Fibroblast of the aortic adventitia (primary cell): Measurements from ENCODE around the gene VWA7. TPM values are rescaled to one million over a fixed set of nuclear protein-coding genes. Genes with fewer than 3 reads are reported as not detected.
"Not testable (repeated sequence)": the region's sequence is repeated elsewhere in the genome, so short reads cannot be mapped to it uniquely, and the experiment has no call there.

Experiments used
- DNase-seq: peaks from one replicate; pipeline ENCODE4 v3.0.0-alpha.2; 2010; ENCODE audit warnings: low read depth
- H3K4me3 ChIP-seq: 2 replicates; pipeline ENCODE4 v1.5.1; 2011; ENCODE audit warnings: low read depth, mild to moderate bottlenecking, control low read depth, low read length, moderate library complexity
- total RNA-seq: library from RNA; depleted of rRNA; stranded (reverse); fragments of >200 nt; gene quantifications from 2 replicates; pipeline ENCODE4 v1.2.3, GENCODE V29; 2012; ENCODE audit warnings: low replicate concordance
- TF ChIP-seq, protein P1 (sequence below): IDR thresholded peaks from 2 replicates; pipeline ENCODE4 v1.5.1; 2011; ENCODE audit warnings: mild to moderate bottlenecking, low read length, control low read depth, inconsistent platforms; ENCODE audit not compliant: insufficient read depth

The VWA7 gene
- total RNA-seq, 1 donor = 0.36 TPM

DNA sequence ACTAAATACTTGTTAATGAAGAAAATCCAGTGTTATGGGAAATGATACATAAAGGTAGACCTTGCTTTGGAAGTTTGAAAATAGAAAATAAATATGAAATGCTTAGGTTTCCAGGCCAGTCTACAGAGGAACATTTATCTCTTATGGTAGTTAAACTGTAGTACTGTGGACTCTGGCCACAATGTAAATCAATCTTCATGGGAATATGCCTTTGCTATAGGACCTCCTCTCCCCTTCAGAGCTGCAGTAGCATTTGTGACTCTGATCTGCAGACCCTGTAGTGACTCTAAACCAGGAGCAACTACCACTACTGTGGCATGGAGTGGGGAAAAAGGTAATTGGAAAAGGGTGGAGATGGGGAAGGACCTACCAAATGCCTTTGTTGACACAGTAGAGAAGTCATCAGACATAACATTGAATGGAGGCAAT lies 42.8 kb upstream of the VWA7 start:
- no peak for DNase-seq
- H3K4me3 ChIP-seq = no peak overlapping the region
- TF ChIP-seq, protein P1, sequence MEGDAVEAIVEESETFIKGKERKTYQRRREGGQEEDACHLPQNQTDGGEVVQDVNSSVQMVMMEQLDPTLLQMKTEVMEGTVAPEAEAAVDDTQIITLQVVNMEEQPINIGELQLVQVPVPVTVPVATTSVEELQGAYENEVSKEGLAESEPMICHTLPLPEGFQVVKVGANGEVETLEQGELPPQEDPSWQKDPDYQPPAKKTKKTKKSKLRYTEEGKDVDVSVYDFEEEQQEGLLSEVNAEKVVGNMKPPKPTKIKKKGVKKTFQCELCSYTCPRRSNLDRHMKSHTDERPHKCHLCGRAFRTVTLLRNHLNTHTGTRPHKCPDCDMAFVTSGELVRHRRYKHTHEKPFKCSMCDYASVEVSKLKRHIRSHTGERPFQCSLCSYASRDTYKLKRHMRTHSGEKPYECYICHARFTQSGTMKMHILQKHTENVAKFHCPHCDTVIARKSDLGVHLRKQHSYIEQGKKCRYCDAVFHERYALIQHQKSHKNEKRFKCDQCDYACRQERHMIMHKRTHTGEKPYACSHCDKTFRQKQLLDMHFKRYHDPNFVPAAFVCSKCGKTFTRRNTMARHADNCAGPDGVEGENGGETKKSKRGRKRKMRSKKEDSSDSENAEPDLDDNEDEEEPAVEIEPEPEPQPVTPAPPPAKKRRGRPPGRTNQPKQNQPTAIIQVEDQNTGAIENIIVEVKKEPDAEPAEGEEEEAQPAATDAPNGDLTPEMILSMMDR = no peak

DNA sequence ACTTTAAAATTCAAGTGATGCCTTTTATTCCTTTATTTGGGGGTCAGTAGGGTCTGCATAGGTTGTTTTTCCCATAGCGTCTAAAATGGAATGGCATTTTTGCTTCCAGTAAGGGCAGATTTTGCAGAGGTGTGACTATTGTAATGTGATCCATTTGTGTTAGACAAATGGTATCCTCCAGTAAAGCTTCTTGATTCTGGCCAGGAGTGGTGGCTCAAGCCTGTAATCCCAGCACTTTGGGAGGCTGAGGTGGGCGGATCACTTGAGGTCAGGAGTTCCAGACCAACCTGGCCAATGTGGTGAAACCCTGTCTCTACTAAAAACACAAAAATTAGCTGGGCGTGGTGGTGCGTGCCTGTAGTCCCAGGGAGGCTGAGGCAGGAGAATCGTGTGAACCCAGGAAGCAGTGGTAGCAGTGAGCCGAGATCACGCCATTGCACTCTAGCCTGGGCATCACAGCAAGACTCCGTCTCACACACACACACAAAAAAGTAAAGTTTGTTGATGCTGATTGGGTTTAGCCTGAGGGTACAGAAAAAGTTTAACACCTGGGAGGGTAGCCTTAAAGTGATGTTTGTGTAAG lies 40.9 kb upstream of the VWA7 start:
- DNase-seq = not testable (repeated sequence)
- peak overlapping the region; percentile 61 for H3K4me3 ChIP-seq

DNA sequence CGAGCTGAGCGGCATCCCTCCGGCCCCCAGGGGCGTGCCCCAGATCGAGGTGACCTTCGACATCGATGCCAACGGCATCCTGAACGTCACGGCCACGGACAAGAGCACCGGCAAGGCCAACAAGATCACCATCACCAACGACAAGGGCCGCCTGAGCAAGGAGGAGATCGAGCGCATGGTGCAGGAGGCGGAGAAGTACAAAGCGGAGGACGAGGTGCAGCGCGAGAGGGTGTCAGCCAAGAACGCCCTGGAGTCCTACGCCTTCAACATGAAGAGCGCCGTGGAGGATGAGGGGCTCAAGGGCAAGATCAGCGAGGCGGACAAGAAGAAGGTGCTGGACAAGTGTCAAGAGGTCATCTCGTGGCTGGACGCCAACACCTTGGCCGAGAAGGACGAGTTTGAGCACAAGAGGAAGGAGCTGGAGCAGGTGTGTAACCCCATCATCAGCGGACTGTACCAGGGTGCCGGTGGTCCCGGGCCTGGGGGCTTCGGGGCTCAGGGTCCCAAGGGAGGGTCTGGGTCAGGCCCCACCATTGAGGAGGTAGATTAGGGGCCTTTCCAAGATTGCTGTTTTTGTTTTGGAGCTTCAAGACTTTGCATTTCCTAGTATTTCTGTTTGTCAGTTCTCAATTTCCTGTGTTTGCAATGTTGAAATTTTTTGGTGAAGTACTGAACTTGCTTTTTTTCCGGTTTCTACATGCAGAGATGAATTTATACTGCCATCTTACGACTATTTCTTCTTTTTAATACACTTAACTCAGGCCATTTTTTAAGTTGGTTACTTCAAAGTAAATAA lies 40.2 kb upstream of the VWA7 start:
- DNase-seq = not testable (repeated sequence)
- H3K4me3 ChIP-seq = peak overlapping the region; percentile 61

DNA sequence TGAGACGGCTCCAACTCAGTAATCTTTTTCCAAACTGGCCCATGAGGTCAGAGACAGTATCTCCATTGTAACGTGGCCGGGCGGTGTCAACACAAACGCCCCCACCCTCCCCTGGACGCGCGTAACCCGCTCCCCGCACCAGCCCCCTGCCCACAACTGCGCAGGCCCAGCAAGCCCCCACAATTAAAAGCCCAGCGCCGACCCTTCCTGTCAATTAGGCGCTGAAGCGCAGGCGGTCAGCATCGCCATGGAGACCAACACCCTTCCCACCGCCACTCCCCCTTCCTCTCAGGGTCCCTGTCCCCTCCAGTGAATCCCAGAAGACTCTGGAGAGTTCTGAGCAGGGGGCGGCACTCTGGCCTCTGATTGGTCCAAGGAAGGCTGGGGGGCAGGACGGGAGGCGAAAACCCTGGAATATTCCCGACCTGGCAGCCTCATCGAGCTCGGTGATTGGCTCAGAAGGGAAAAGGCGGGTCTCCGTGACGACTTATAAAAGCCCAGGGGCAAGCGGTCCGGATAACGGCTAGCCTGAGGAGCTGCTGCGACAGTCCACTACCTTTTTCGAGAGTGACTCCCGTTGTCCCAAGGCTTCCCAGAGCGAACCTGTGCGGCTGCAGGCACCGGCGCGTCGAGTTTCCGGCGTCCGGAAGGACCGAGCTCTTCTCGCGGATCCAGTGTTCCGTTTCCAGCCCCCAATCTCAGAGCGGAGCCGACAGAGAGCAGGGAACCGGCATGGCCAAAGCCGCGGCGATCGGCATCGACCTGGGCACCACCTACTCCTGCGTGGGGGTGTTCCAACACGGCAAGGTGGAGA lies 38.1 kb upstream of the VWA7 start, which contains the start of the genes HSPA1A and HSPA1L:
Gene HSPA1A (plus strand): TSS at position 519 of the 814 bp plus-strand sequence. CDS start 214 bp downstream, at position 733.
Gene HSPA1L (minus strand): TSS at position 259 of the 814 bp plus-strand sequence. CDS start 3,311 bp downstream, outside the sequence.
- peak; percentile 96 for DNase-seq
- TF ChIP-seq, protein P1 = no peak
- peak within 1 kb of the TSS; percentile 85 for H3K4me3 ChIP-seq

DNA sequence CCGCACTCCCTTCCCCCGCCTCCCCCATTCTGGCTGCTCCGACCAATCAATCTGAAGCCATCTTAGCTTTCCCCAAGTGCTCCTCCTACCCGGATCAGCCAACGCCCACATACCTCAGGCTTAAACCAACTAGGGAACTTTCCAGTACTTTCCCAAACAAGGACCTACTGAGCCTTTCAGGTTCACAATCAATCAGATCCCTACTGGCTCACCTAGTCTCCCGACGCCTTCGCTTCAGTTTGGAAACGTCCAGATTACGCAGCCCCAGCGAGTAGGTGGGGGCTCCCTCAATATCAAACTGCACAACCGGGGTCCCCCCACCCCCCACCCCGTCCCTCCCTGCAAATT lies 37.5 kb upstream of the VWA7 start:
- peak overlapping the region; percentile 68 for H3K4me3 ChIP-seq

DNA sequence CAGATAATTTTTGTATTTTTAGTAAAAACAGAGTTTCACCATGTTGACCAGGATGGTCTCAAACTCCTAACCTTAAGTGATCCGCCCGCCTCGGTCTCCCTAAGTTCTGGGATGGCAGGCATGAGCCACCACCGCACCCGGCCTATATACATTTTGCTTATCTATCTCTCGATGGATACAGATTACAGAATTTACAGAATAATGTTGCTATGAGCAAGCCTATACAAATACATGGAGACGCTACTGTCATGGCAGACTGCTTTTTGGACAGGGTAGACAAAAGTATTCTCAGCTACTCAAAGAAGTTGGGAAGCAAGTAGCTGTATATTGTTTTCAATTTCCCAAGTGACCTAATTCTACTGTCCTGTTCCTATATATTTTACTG lies 36.3 kb upstream of the VWA7 start:
- TF ChIP-seq, protein P1 = no peak
- no peak overlapping the region for H3K4me3 ChIP-seq
- DNase-seq = no peak

More for the DNA sequence above, 37.5 kb upstream of the VWA7 start:
- peak; percentile 99 for DNase-seq
- TF ChIP-seq, protein P1 = no peak

DNA sequence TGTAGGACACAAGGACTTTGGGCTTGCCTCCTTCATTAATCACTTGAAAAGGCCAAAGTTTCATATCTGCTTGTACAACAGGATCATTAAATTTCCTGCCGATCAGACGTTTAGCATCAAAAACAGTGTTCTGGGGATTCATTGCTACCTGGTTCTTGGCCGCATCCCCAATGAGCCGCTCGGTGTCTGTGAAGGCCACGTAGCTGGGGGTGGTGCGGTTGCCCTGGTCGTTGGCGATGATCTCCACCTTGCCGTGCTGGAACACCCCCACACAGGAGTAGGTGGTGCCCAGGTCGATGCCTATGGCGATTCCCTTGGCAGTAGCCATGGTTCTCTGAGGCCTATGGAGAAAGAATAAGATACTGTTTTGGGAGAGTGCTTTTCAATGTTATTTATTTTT lies 34.5 kb upstream of the VWA7 start:
- no peak for DNase-seq
- TF ChIP-seq, protein P1 = no peak
- H3K4me3 ChIP-seq = no peak overlapping the region

DNA sequence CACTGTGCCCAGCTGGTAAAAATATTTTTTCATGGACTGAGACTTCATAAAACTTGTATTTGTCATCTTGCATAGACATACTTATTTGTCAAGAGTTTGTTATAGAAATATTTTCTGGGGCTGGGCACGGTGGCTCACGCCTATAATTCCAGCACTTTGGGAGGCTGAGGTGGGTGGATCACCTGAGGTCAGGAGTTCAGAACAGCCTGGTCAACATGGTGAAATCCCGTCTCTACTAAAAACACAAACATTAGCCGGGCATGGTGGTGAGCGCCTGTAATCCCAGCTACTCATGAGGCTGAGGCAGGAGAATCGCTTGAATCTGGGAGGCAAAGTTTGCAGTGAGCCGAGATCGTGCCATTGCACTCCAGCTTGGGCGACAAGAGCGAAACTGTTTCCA lies 31.5 kb upstream of the VWA7 start:
- not testable (repeated sequence) for H3K4me3 ChIP-seq, DNase-seq
